GM12872 (cell line): ENCODE results near the gene SFMBT1.

ENCODE experiments used
- CTCF ChIP-seq: IDR thresholded peaks from 3 replicates; pipeline ENCODE4 v1.5.1; 2011; ENCODE audit warnings: low read depth, mild to moderate bottlenecking, low read length, moderate library complexity; ENCODE audit not compliant: insufficient read depth

The SFMBT1 gene

GRCh38 chr3:52931889-52932288 lies 114.0 kb downstream of the SFMBT1 start:
- peak; percentile 27; the same call in 1 of the 3 replicates for TF ChIP-seq CTCF

GRCh38 chr3:52931328-52931727 lies 114.5 kb downstream of the SFMBT1 start:
- no peak for TF ChIP-seq CTCF

- TF ChIP-seq CTCF = no peak
Measured at GRCh38 chr3:52930748-52931147, 115.1 kb downstream of the SFMBT1 start.

- TF ChIP-seq CTCF = no peak
Measured at GRCh38 chr3:52926554-52926953, 119.3 kb downstream of the SFMBT1 start.

- TF ChIP-seq CTCF = no peak
Measured at GRCh38 chr3:52925405-52926313, 120.2 kb downstream of the SFMBT1 start.

GRCh38 chr3:52923963-52924362 lies 121.9 kb downstream of the SFMBT1 start:
- no peak for TF ChIP-seq CTCF

- no peak for TF ChIP-seq CTCF
Measured at GRCh38 chr3:52920841-52921240, 125.0 kb downstream of the SFMBT1 start.
